ENCODE data around the gene SCAMP2.

SCAMP2 gene

DNA sequence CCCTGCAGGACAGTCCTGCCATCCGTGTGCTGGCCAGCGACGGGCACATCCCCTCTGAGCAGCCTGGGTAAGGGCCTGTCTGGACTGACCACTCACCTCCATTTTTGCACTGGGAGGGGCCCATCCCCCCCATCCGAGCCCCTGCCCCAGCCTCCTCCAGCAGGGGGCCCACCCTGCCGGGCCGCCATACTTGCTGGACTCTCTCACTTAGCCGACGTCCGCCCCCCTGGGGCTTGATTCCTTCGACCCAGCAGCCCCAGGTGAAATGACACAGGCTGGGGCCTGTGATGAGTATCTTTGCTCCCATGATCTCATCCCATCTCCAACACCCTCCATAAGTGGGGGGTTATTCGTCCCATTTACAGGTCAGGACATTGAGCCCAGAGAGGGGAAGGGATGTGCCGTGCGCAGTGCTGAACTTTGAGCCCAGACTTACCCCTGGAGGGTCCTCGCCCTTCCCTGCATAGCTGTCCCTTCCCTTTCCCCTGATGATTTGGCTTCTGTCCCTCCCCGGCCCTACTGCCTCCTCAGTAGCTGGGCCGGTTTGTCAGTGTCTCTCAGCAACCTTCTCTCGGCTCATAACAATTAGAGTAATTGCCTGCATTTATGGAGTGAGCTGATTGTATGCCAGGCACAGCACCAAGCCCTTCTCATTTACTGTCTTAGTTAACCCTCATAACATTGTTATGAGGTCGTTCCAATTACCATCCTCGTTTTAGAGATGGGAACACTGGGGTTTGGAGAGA lies 56.4 kb downstream of the SCAMP2 start:
- DNase-seq (ENCODE audit: low read depth) = no peak

DNA sequence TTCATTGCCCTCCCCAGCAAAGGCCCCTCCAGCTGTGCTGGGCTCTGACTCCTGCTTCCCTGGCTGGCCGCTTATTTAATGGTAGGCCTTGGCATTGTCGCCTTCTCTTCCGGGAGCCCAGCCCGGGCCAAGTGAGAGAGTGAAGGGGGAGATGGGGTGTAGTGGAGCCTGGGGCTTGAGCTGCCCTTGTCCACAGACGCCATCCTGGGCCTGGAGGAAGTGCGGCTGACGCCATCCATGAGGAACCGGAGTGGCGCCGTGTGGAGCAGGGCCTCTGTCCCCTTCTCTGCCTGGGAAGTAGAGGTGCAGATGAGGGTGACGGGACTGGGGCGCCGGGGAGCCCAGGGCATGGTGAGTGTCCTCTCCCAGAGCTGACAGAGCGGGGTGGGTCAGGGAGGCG lies 57.2 kb downstream of the SCAMP2 start:
- no peak for DNase-seq (ENCODE audit: low read depth)

GRCh38 chr15:74815121-74815934 lies 57.8 kb downstream of the SCAMP2 start:
- DNase-seq (ENCODE audit: low read depth) = no peak

DNA sequence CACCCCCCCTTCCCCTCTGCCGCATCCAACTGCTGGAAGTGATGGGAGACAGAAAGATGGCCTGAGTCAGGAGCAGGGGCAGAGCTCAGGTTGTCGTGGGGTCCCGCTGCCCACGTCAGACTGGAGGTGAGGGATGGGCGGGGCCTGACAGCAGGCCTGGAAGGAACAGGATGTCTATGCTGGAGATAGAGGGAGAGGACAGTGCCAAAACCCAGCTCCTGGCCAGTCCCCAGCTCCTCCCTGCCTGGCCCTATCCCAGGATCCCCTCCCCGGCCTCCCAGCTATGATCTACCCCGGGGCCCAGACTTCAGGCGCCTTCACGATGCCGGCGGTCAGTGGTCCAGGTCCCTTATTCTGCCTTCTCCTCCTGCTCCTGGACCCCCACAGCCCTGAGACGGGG lies 60.6 kb downstream of the SCAMP2 start, which contains the start of gene LMAN1L:
TSS of gene LMAN1L (plus strand) at position 303 of the 400 bp plus-strand sequence. CDS start at position 323, 20 bp downstream.
- DNase-seq (ENCODE audit: low read depth) = no peak

DNA sequence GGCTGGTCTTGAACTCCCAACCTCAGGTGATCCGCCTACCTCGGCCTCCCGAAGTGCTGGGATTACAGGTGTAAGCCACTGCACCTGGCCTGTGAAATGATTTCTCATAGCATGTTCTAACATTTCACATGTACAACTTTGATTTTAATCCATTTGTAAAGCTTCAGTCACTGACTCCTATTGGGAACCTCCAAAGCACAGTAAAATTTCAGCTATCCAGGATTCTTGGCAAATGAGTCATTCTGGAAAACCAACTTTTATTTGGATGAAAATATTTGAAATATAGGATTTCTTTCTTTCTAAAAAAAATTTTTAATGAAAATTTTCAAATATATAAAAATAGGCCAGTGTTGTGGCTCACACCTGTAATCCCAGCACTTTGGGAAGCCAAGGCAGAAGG lies 63.2 kb downstream of the SCAMP2 start:
- DNase-seq (ENCODE audit: low read depth) = no peak

GRCh38 chr15:74809242-74809641 lies 63.9 kb downstream of the SCAMP2 start:
- no peak for DNase-seq (ENCODE audit: low read depth)

DNA sequence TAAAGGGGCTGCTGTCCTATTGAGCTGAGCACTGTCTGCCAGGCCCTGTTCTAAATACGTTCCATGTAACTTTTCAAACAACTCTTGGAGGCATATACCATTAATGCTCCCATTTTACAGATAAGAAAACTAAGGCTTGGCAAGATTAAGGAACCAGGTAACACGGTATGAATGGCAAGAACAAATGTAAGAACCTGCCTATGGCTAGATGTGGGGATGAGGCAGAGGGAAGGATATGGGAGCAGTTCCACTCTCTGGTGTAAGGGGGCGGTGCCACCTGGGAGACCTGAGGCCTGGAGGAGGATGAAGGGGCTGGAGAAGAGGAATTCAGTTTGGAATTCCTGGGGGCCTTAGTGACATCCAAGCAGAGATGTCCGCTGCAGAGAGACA lies 64.3 kb downstream of the SCAMP2 start:
- DNase-seq (ENCODE audit: low read depth) = no peak

DNA sequence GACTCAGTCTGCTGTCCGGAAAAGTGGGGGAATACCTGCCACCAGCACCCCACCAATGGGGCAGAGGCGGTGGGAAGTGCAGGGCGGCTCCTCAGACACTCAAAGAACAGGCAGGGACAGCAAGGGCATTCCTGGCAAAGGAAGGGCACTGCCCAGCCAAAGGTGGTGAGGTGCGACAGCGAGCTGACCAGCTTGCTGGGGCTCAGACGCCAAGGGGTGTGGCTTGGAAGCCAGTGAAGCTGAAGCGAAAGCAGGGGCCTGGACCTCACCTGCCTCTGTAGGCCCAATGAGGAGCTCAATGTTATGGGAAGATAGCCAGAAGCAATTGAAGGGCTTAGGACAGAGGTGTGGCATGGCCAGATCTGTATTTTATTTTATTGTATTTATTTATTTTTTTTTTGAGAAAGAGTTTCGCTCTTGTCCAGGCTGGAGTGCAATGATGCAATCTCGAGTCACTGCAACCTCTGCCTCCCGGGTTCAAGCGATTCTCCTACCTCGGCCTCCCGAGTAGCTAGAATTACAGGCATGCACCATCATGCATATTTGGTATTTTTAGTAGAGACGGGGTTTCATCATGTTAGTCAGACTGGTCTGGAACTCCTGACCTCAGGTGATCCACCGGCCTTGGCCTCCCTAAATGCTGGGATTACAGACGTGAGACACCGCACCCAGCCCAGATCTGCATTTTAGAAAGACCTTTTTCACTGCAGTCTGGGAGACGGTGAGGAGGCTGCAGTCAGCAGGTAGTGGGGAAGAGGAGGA lies 64.9 kb downstream of the SCAMP2 start:
- DNase-seq (ENCODE audit: low read depth) = no peak

DNA sequence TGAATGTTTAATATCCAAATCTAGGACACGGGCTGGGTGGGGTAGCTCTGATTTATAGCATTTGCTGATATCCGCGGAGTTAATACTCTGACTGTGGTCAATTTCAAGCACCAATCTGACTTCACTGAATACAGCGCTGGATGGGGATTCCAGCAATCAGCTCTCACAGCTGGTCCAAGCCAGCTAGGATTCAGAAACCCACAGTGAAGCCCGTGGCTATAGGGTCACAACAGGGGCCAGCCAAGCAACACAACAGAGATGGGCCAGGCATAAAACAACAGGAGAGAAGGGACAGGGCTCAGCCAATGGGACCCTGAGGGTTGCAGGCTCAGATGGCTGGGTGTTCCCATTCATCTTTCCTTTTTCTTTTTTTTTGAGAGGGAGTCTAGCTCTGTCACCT lies 65.9 kb downstream of the SCAMP2 start:
- DNase-seq (ENCODE audit: low read depth) = no peak

DNA sequence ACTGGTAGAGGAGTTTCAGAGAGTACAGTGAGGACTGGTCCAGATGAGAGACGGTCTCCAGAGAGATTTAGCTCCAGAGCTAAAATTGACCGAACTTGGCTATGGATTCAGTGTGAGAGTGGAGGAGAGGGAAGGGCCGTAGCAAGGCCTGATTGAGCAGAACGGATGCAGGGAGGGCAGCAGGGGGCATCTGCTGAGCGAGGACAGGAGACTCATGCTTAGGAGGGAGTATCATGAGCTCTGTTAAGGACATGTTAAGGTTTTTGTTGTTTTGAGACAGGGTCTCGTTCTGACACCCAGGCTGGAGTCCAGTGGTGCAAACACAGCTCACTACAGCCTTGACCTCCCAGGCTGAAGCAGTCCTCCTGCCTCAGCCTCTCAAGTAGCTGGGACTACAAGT lies 68.2 kb downstream of the SCAMP2 start:
- no peak for DNase-seq (ENCODE audit: low read depth)

GRCh38 chr15:74802862-74803447 lies 70.2 kb downstream of the SCAMP2 start:
- DNase-seq (ENCODE audit: low read depth) = no peak

DNA sequence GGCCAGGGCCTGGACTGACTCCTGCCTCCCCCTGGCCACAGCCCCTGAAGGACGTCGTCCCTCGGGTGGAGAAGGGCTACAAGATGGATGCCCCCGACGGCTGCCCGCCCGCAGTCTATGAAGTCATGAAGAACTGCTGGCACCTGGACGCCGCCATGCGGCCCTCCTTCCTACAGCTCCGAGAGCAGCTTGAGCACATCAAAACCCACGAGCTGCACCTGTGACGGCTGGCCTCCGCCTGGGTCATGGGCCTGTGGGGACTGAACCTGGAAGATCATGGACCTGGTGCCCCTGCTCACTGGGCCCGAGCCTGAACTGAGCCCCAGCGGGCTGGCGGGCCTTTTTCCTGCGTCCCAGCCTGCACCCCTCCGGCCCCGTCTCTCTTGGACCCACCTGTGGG lies 70.9 kb downstream of the SCAMP2 start:
- DNase-seq (ENCODE audit: low read depth) = no peak

GRCh38 chr15:74801311-74801997 lies 71.7 kb downstream of the SCAMP2 start:
- DNase-seq (ENCODE audit: low read depth) = no peak

DNA sequence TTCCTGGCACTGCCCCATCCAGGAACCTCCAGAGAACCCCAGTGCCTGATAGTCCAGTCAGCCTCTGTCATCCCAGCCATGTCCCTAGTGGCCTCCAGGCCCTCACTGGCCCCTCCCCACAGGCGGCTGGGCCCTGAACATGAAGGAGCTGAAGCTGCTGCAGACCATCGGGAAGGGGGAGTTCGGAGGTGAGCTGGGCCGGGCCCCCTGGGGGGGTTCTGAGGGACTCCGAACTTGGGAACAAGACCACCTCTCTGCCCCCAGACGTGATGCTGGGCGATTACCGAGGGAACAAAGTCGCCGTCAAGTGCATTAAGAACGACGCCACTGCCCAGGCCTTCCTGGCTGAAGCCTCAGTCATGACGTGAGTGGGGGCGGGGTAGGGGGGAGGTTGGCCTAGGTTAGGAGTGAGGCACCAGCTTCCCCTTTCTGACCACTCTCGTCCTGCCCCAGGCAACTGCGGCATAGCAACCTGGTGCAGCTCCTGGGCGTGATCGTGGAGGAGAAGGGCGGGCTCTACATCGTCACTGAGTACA lies 72.5 kb downstream of the SCAMP2 start:
- DNase-seq (ENCODE audit: low read depth) = no peak

DNA sequence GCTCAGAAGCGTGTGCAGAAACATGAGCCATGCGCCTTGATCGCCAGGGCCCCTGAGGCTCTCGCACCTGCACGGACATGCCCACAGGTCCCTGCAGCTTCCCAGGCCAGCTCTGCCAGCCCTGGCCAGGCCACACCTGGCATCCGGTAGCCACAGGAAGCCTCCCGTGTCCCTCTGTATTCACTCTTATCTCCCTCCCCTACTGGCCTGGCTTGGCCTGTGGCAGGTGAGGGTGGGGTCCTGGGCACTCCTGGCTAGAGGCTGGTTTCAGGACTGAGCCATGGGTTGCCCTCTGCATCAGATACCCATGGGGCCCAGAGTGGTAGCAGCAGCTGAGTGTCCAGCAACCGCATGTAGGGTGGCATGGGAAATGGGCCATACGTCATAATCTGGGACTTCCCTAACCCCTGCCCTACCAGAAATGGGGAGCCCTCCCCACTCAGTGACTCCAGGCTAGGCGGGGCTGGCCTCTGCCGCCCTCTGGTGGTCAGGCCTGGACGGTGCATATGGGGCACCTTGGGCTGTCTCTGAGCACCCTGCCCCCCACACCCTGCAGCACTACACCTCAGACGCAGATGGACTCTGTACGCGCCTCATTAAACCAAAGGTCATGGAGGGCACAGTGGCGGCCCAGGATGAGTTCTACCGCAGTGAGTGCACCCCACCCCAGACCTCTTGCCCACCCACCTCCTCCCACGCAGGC lies 73.2 kb downstream of the SCAMP2 start:
- peak; percentile 26 for DNase-seq (ENCODE audit: low read depth)

GRCh38 chr15:74799255-74799855 lies 73.8 kb downstream of the SCAMP2 start:
- DNase-seq (ENCODE audit: low read depth) = no peak

DNA sequence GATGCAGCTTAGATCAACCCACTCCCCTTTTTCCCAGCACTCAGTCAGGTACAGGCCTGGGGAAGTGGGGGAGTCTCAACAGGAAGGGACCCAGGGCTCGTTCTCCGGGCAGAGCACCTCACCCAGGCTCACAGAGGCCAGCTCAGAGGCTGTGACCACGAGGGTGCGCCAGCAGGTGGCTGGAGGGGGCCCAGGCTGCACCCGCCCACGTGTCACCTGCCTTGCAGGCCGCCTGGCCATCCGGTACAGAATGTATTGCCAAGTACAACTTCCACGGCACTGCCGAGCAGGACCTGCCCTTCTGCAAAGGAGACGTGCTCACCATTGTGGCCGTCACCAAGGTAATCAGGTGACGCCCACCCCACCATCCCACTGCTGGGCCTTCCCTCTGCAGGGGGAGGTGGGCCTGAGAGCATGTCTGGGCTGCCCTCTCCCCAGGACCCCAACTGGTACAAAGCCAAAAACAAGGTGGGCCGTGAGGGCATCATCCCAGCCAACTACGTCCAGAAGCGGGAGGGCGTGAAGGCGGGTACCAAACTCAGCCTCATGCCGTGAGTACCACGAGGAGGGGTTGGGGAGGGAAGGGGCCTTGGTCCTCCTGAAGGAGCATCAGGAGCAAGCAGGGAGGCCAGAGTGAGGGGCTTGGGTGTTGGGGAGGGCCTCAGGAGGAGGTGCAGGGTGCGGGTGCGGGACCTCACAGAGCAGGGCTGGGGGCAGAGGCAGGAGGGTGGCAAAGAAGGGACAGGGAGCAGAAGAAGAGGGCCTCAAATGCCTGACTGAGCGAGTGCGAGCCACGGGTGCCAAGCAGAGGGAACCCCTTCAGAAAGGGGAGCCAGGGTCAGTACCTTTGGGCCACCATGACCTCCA lies 74.5 kb downstream of the SCAMP2 start:
- no peak for DNase-seq (ENCODE audit: low read depth)

DNA sequence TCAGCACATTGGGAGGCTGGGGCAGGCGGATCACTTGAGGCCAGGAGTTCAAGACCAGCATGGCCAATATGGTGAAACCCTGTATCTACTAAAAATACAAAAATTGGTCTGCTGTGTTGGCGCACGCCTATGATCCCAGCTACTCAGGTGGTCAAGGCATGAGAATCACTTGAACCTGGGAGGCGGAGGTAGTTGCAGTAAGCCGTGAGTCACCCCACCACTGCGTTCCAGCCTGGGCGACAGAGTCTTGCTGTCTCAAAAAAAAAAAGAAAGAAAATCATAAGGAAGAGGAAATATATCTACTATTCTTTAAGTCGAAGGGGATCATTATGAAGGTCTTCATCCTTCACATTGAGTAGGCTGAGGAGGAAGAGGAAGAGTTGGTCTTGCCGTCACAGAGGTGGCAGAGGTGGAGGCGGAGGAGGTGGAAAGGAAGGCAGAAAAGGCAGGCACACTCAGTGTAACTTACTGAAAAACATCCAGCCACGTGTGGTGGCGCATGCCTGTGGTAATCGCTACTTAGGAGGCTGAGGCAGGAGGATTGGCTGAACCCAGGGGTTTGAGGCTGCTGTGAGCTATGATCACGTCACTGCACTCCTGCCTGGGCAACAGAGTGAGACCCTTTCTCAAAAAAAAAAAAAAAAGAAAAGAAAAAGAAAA lies 77.1 kb downstream of the SCAMP2 start:
- no peak for DNase-seq (ENCODE audit: low read depth)

GRCh38 chr15:74794970-74795349 lies 78.2 kb downstream of the SCAMP2 start:
- DNase-seq (ENCODE audit: low read depth) = no peak

Data from fibroblast of the conjunctiva (primary cell).